Thymus (tissue), 11 donors: ENCODE data around the gene FYCO1. TPM values are rescaled to one million over a fixed set of nuclear protein-coding genes. Genes with fewer than 3 reads are reported as not detected.

Experiments used
- DNase-seq, 9 donors: peaks; one replicate each; pipeline ENCODE4 v3.0.0-alpha.2; 2013; ENCODE audit warnings: low spot score in 9 of 9, low read depth in 6 of 9, missing footprints in 1 of 9
- H3K27ac ChIP-seq, 2 donors: one replicate each; pipeline ENCODE4 v1.5.1; 2013; ENCODE audit warnings: control low read depth in 1 of 2, low read depth in 1 of 2, low read length in 1 of 2, mild to moderate bottlenecking in 1 of 2, moderate library complexity in 1 of 2
- H3K27me3 ChIP-seq, 2 donors: one replicate each; pipeline ENCODE4 v1.5.1; 2013; ENCODE audit warnings: low read length in 1 of 2; ENCODE audit not compliant: control insufficient read depth in 2 of 2, insufficient read depth in 1 of 2
- H3K36me3 ChIP-seq, 2 donors: one replicate each; pipeline ENCODE4 v1.5.1; 2013; ENCODE audit warnings: low read length in 1 of 2, mild to moderate bottlenecking in 1 of 2, moderate library complexity in 1 of 2; ENCODE audit not compliant: control insufficient read depth in 2 of 2, insufficient read depth in 2 of 2
- H3K4me1 ChIP-seq, 2 donors: one replicate each; pipeline ENCODE4 v1.5.1; 2013; ENCODE audit warnings: low read length in 2 of 2; ENCODE audit not compliant: control insufficient read depth in 2 of 2, insufficient read depth in 2 of 2
- H3K4me3 ChIP-seq, 2 donors: one replicate each; pipeline ENCODE4 v1.5.1; 2013; ENCODE audit warnings: low read length in 2 of 2, control low read depth in 1 of 2, mild to moderate bottlenecking in 1 of 2
- H3K9me3 ChIP-seq, 2 donors: one replicate each; pipeline ENCODE4 v1.5.1; 2013; ENCODE audit warnings: low read length in 1 of 2, mild to moderate bottlenecking in 1 of 2; ENCODE audit not compliant: control insufficient read depth in 2 of 2, insufficient read depth in 1 of 2
- WGBS: extraction: QIAGEN DNeasy Blood & Tissue Kit; methylation state at CpG from one replicate; pipeline ENCODE4 v1.1.7; 2013; 5-methylcytosine and 5-hydroxymethylcytosine counted together
- polyA plus RNA-seq: library from polyadenylated mRNA; stranded (reverse); fragments of 200-250 nt; gene quantifications from one replicate; pipeline ENCODE4 v1.2.3, GENCODE V29; 2013
- total RNA-seq: library from RNA; stranded (reverse); fragments of 120-200 nt; gene quantifications from one replicate; pipeline ENCODE4 v1.2.4, GENCODE V29; 2013
- donor health status: healthy.

FYCO1 gene
- total and polyA plus RNA-seq, 2 donors = 7.8 to 8.1 TPM

DNA sequence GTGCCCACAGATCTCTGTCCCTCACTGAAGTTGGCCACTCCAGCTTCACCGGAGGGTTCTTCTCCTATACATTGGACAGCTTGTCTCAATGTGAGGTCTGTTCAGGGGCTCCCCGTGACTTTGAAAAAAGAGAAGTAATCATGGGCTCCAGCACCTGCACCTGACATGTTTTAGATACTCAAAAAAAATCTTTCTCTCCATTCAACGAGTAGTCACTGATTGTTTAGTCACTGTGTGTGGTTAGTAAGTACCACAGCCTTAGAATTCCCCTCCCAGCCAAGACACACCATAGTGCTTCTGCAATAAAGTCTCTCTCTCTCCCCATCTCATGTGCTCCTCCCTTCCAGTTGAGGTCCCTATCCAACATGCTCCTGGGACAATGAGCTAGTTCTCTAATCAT lies 90.7 kb downstream of the FYCO1 start:
- DNase-seq = no peak
- 24% methylated on average over 3 of the region's 3 CpGs for WGBS

DNA sequence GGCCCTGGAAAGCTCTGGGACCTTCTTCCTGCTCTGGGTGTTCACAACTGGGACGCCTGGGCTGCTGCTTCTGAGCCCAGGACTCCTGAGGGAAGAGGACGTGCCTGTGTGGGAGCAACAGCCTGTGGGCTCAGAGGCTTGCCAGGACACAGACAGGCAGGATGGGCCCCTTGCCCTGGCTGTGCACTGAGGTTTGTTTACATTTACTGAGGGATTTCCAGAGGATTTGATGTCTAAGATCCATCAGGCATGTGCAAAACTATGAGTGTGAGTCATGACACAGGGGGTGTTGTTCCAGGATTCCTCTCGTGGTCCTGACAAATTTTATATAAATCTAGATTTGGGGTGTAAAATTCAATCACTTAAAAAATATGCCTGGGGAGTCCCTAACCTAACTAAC lies 98.7 kb downstream of the FYCO1 start:
- Histone ChIP-seq H3K27ac (peak overlapping the region; percentile 27 to 46), H3K27me3 (no peaks in the 10 kb centered on the region), H3K4me3 (no peak overlapping the region), H3K4me1 (peaks cover 49 to 79% of the 10 kb centered on the region in 2 donors), H3K36me3 (peaks cover 73 to 93% of the 10 kb centered on the region in 2 donors), H3K9me3 (no peaks in the 10 kb centered on the region)
- 86% methylated on average over 3 of the region's 3 CpGs for WGBS
- DNase-seq = no peak

More for the DNA sequence above, 90.7 kb downstream of the FYCO1 start:
- H3K36me3 ChIP-seq = peaks cover 71 to 89% of the 10 kb centered on the region in 2 donors
- H3K4me1 ChIP-seq = peaks cover 62 to 83% of the 10 kb centered on the region in 2 donors
- H3K27me3 ChIP-seq = no peaks in the 10 kb centered on the region
- peak overlapping the region in 1 of 2 donors; percentile 44 for H3K27ac ChIP-seq
- H3K9me3 ChIP-seq = no peaks in the 10 kb centered on the region
- H3K4me3 ChIP-seq = no peak overlapping the region

- peaks cover 53 to 85% of the 10 kb centered on the region in 2 donors for H3K4me1 ChIP-seq
- no peak for DNase-seq
- no peaks in the 10 kb centered on the region for H3K9me3 ChIP-seq
- H3K27me3 ChIP-seq = no peaks in the 10 kb centered on the region
- peaks cover 63 to 88% of the 10 kb centered on the region in 2 donors for H3K36me3 ChIP-seq
- no peak overlapping the region for H3K4me3 ChIP-seq
- peak overlapping the region; percentile 27 to 66 for H3K27ac ChIP-seq
- WGBS = 92% methylated on average over 5 of the region's 5 CpGs
These were observed 99.7 kb downstream of the FYCO1 start for GRCh38 chr3:45895686-45896468.

DNA sequence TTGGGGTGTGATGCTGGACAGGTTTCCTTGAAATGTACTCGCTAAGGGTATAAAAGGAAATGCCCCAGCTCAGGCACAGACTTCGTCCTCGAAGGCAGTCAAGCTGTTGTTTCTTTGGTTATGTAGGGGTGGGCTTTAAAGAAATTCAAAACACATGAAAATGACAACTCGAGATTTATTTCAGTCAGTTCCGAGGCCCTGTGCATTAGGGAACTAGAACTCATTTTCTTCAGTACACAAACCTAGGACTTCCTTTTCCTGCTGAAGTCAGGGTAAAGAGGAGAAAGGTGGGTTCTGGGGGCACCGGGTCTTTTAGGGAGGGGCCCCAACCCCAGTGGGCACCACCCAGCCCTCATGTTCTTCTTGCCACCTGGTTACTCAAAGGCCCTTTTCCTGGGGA lies 101.6 kb downstream of the FYCO1 start:
- H3K9me3 ChIP-seq = no peaks in the 10 kb centered on the region
- WGBS = 12% methylated on average over 6 of the region's 6 CpGs
- DNase-seq = peak in 1 of 9 donors; percentile 53
- peak overlapping the region; percentile 34 to 40 for H3K4me3 ChIP-seq
- H3K4me1 ChIP-seq = peaks cover 48 to 76% of the 10 kb centered on the region in 2 donors
- peaks cover 47 to 73% of the 10 kb centered on the region in 2 donors for H3K36me3 ChIP-seq
- H3K27ac ChIP-seq = peak overlapping the region; percentile 80 to 84
- H3K27me3 ChIP-seq = no peaks in the 10 kb centered on the region

- Histone ChIP-seq H3K27me3 (no peaks in the 10 kb centered on the region), H3K27ac (peak overlapping the region; percentile 74 to 88), H3K36me3 (peaks cover 44 to 71% of the 10 kb centered on the region in 2 donors), H3K4me3 (peak overlapping the region; percentile 40 to 41), H3K9me3 (no peaks in the 10 kb centered on the region), H3K4me1 (peaks cover 44 to 79% of the 10 kb centered on the region in 2 donors)
- no peak for DNase-seq
- 95% methylated on average over 1 of the region's 1 CpG for WGBS
These were observed 103.5 kb downstream of the FYCO1 start for GRCh38 chr3:45892161-45892560.

DNA sequence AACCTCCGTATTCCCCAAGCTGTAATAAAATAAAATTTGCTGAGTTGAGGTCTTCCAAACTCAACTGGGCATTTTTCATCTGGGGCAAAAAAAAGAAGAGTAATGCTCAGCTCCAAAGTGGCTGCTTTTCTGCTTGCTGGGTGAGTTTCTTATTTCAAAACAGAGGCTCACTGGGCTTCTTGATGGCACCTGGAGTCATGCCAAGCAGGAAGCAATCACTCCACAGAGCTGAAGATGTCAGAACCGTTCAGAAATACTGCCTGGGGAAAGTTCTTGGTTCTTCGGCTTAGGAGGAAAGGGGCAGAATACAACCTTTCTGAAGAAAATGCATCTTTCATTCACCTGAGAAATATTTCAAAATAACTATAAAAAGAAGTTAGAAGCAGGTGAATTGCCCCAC lies 105.2 kb downstream of the FYCO1 start:
- Histone ChIP-seq H3K9me3 (no peaks in the 10 kb centered on the region), H3K27ac (peak overlapping the region; percentile 86 to 88), H3K4me1 (peaks cover 44 to 77% of the 10 kb centered on the region in 2 donors), H3K36me3 (peaks cover 34 to 57% of the 10 kb centered on the region in 2 donors), H3K4me3 (peak overlapping the region; percentile 41 to 67), H3K27me3 (no peaks in the 10 kb centered on the region)
- DNase-seq = peak in 2 of 9 donors; percentile 61 to 81
- 13% methylated on average over 3 of the region's 3 CpGs for WGBS

DNA sequence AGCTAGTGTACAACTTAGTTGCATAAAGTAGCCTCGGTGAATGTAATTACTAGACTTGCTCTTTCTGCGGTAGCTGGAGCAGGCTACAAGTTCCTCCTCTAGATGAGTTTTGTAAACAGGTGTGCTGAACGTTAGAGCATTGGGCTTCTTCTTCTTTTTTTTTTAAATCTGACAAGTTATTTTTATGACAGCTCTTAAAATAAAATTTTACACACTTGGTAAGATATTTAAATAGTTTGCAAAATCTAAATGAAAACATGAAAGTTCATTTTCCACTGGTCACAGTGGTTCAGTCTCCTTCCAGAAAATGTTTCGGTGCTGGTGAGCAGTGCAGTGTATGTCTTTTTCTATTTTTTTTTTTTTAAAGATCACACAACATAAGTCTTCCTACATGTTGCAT lies 106.3 kb downstream of the FYCO1 start:
- peaks cover 44 to 78% of the 10 kb centered on the region in 2 donors for H3K4me1 ChIP-seq
- peak overlapping the region; percentile 92 to 93 for H3K27ac ChIP-seq
- no peaks in the 10 kb centered on the region for H3K27me3 ChIP-seq
- DNase-seq = peak in 1 of 9 donors; percentile 78
- peak overlapping the region; percentile 71 to 88 for H3K4me3 ChIP-seq
- no peaks in the 10 kb centered on the region for H3K9me3 ChIP-seq
- peaks cover 29 to 52% of the 10 kb centered on the region in 2 donors for H3K36me3 ChIP-seq
- WGBS = 3% methylated on average over 4 of the region's 4 CpGs

DNA sequence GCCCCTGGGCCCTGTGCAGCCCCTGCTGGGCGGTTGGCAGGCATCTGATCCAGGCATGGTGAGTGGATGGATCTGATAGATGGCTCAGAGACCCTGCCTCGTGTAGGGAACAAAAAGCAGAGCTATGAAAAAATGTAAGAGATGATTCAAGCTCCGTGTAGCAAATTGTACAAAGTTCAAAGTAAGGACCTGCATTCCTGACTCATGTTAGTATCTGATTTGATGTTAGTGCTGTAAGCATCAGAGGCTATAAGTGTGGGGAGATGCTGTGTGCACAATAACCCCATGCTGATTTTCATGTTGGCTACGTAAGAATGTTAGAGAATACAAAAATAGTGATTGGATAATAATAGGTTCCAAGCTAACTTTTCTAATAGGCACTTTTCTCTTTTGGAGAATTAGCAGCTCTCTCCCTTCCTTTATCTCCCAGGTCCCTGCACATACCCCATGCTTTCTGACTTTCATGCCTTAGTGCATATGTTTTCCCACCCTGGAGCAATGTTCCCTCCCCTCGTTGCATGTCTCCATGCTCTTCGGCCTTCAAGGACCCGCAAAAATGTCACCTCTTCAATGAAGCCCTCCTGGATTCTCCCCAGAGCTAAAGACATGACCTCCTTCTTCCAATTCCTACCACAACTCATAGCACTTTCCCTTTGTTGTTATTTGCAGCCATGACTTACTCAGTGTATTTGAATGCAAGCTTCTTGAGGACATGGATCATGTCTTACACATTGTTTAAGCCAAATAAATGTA lies 107.7 kb downstream of the FYCO1 start:
- WGBS = 44% methylated on average over 7 of the region's 7 CpGs
- Histone ChIP-seq H3K4me3 (peak overlapping the region; percentile 71 to 88), H3K36me3 (peaks cover 20 to 41% of the 10 kb centered on the region in 2 donors), H3K27me3 (no peaks in the 10 kb centered on the region), H3K9me3 (no peaks in the 10 kb centered on the region), H3K27ac (peak overlapping the region; percentile 89 to 92), H3K4me1 (peaks cover 36 to 74% of the 10 kb centered on the region in 2 donors)
- peak in 1 of 9 donors; percentile 67 for DNase-seq

- H3K27me3 ChIP-seq = no peaks in the 10 kb centered on the region
- H3K4me1 ChIP-seq = peaks cover 32 to 67% of the 10 kb centered on the region in 2 donors
- DNase-seq = no peak
- H3K27ac ChIP-seq = peak overlapping the region; percentile 92 to 95
- WGBS = 64% methylated on average over 4 of the region's 4 CpGs
- no peaks in the 10 kb centered on the region for H3K9me3 ChIP-seq
- peak overlapping the region; percentile 71 to 88 for H3K4me3 ChIP-seq
- peaks cover 20 to 34% of the 10 kb centered on the region in 2 donors for H3K36me3 ChIP-seq
These were observed 108.3 kb downstream of the FYCO1 start for GRCh38 chr3:45887285-45887684.
